ENCODE measurements around the gene PLN. TPM values are rescaled to one million over a fixed set of nuclear protein-coding genes. Genes with fewer than 3 reads are reported as not detected.

PLN gene
- polyA plus RNA-seq, 1 donor (not counting 4 experiments of a cell fraction or from before 2014, with no cell fraction given), result not detected

GRCh38 chr6:118569498-118569897, 21.4 kb downstream of the PLN start:
- H3K9me1 ChIP-seq (ENCODE audit: control insufficient read depth, extremely low read depth, insufficient read depth, low read length), result no peaks in the 10 kb centered on the region
- no peaks in the 10 kb centered on the region for H4K20me1 ChIP-seq (ENCODE audit: control insufficient read depth, extremely low read depth, insufficient read depth, low read length)
- no peak overlapping the region for H3K4me3 ChIP-seq (ENCODE audit: control insufficient read depth in 2 of 3, extremely low read depth in 1 of 3, insufficient read depth in 2 of 3, low read depth in 1 of 3, low read length in 3 of 3)
- no peaks in the 10 kb centered on the region for H3K4me1 ChIP-seq (ENCODE audit: control insufficient read depth, extremely low read depth, insufficient read depth, low read length)
- H3K9ac ChIP-seq (ENCODE audit: control insufficient read depth, extremely low read depth, insufficient read depth, low read length), result no peak overlapping the region
- no peak overlapping the region for H2AFZ ChIP-seq (ENCODE audit: control insufficient read depth, low read length)
- dilution Hi-C loops (cut with MboI; ENCODE audit: extremely low pct_ligation_motif_present, low sequenced_read_pairs), result no loop called here
- no peaks in the 10 kb centered on the region for H3K27me3 ChIP-seq (ENCODE audit: control insufficient read depth, extremely low read depth, insufficient read depth, low read length)
- TF ChIP-seq EZH2 (IDR thresholded peaks at IDR 0.05; ENCODE audit: low read length), result no peak
- no peak for TF ChIP-seq CTCF (optimal IDR thresholded peaks at IDR 0.05 in 1 of 3, IDR thresholded peaks at IDR 0.05 in 1 of 3, conservative IDR thresholded peaks at IDR 0.05 in 1 of 3; ENCODE audit: extremely low read depth in 1 of 3, insufficient read depth in 2 of 3, low read length in 3 of 3)
- no peak overlapping the region for H3K4me2 ChIP-seq (ENCODE audit: control insufficient read depth, extremely low read depth, insufficient read depth, low read depth, low read length)
- peaks cover 3% of the 10 kb centered on the region for H3K79me2 ChIP-seq (ENCODE audit: control insufficient read depth, insufficient read depth, low read length)
- peaks cover 6% of the 10 kb centered on the region for H3K9me3 ChIP-seq (ENCODE audit: control insufficient read depth, low read depth, low read length)
- no peak for FAIRE-seq
- H3K27ac ChIP-seq (ENCODE audit: control insufficient read depth, insufficient read depth, low read length), result no peak overlapping the region
- no peak for DNase-seq (ENCODE audit: low read depth, low spot score)
- peaks cover 0 to 1% of the 10 kb centered on the region in 2 experiments for H3K36me3 ChIP-seq (ENCODE audit: control insufficient read depth in 2 of 2, extremely low read depth in 1 of 2, insufficient read depth in 2 of 2, low read length in 2 of 2)

GRCh38 chr6:118571121-118571520, 23.0 kb downstream of the PLN start:
- H3K4me2 ChIP-seq (ENCODE audit: control insufficient read depth, extremely low read depth, insufficient read depth, low read depth, low read length), result no peak overlapping the region
- no peak overlapping the region for H2AFZ ChIP-seq (ENCODE audit: control insufficient read depth, low read length)
- no peak overlapping the region for H3K9ac ChIP-seq (ENCODE audit: control insufficient read depth, extremely low read depth, insufficient read depth, low read length)
- peaks cover 10% of the 10 kb centered on the region for H3K9me3 ChIP-seq (ENCODE audit: control insufficient read depth, low read depth, low read length)
- FAIRE-seq, result no peak
- H3K4me3 ChIP-seq (ENCODE audit: control insufficient read depth in 2 of 3, extremely low read depth in 1 of 3, insufficient read depth in 2 of 3, low read depth in 1 of 3, low read length in 3 of 3), result no peak overlapping the region
- no peaks in the 10 kb centered on the region for H4K20me1 ChIP-seq (ENCODE audit: control insufficient read depth, extremely low read depth, insufficient read depth, low read length)
- peaks cover 3% of the 10 kb centered on the region for H3K79me2 ChIP-seq (ENCODE audit: control insufficient read depth, insufficient read depth, low read length)
- no peaks in the 10 kb centered on the region for H3K4me1 ChIP-seq (ENCODE audit: control insufficient read depth, extremely low read depth, insufficient read depth, low read length)
- no peaks in the 10 kb centered on the region for H3K27me3 ChIP-seq (ENCODE audit: control insufficient read depth, extremely low read depth, insufficient read depth, low read length)
- no peak for DNase-seq (ENCODE audit: low read depth, low spot score)
- no peak overlapping the region for H3K27ac ChIP-seq (ENCODE audit: control insufficient read depth, insufficient read depth, low read length)
- no peaks in the 10 kb centered on the region for H3K9me1 ChIP-seq (ENCODE audit: control insufficient read depth, extremely low read depth, insufficient read depth, low read length)
- TF ChIP-seq EZH2 (IDR thresholded peaks at IDR 0.05; ENCODE audit: low read length) (no peak), CTCF (optimal IDR thresholded peaks at IDR 0.05 in 1 of 3, IDR thresholded peaks at IDR 0.05 in 1 of 3, conservative IDR thresholded peaks at IDR 0.05 in 1 of 3; ENCODE audit: extremely low read depth in 1 of 3, insufficient read depth in 2 of 3, low read length in 3 of 3) (no peak)
- H3K36me3 ChIP-seq (ENCODE audit: control insufficient read depth in 2 of 2, extremely low read depth in 1 of 2, insufficient read depth in 2 of 2, low read length in 2 of 2), result no peaks in the 10 kb centered on the region
- dilution Hi-C loops (cut with MboI; ENCODE audit: extremely low pct_ligation_motif_present, low sequenced_read_pairs), result no loop called here
